Osteoblast (primary cell): Measurements from ENCODE around the gene SPHKAP. TPM values are rescaled to one million over a fixed set of nuclear protein-coding genes. Genes with fewer than 3 reads are reported as not detected.

Experiments
- DNase-seq: peaks from one replicate; pipeline ENCODE4 v3.0.0; 2011; ENCODE audit warnings: low spot score, mixed read lengths; ENCODE audit not compliant: insufficient read length; ENCODE audit errors: missing footprints
- H2AFZ ChIP-seq: 2 replicates; pipeline ENCODE4 v1.6.0; 2011; ENCODE audit warnings: mild to moderate bottlenecking, low read length
- H3K27ac ChIP-seq: 2 replicates; pipeline ENCODE4 v1.5.1; 2011; ENCODE audit warnings: mild to moderate bottlenecking, low read depth, low read length, moderate library complexity
- H3K27me3 ChIP-seq: 2 replicates; pipeline ENCODE4 v1.6.0; 2012; ENCODE audit warnings: mild to moderate bottlenecking, control low read depth, inconsistent platforms, low read length, moderate library complexity; ENCODE audit not compliant: insufficient read depth
- H3K36me3 ChIP-seq: 2 replicates; pipeline ENCODE4 v1.5.1; 2011; ENCODE audit warnings: mild to moderate bottlenecking, low read length, control low read depth, moderate library complexity; ENCODE audit not compliant: insufficient read depth
- H3K4me1 ChIP-seq: 2 replicates; pipeline ENCODE4 v1.5.1; 2011; ENCODE audit warnings: mild to moderate bottlenecking, low read length, control low read depth, moderate library complexity; ENCODE audit not compliant: insufficient read depth
- H3K4me2 ChIP-seq: 2 replicates; pipeline ENCODE4 v1.6.0; 2011; ENCODE audit warnings: mild to moderate bottlenecking, low read length; ENCODE audit not compliant: insufficient read depth
- H3K4me3 ChIP-seq: fragments of 200-600 bp; sonication (generic); 3 replicates; pipeline ENCODE4 v1.5.1; 2012; ENCODE audit warnings: mild to moderate bottlenecking, low read length, inconsistent platforms; ENCODE audit not compliant: insufficient read depth
- H3K79me2 ChIP-seq: 2 replicates; pipeline ENCODE4 v1.6.0; 2012; ENCODE audit warnings: mild to moderate bottlenecking, low read length, control low read depth, inconsistent platforms; ENCODE audit not compliant: insufficient read depth
- H3K9me3 ChIP-seq: 2 replicates; pipeline ENCODE4 v1.5.1; 2011; ENCODE audit warnings: low read depth, low read length, control low read depth
- H4K20me1 ChIP-seq: 2 replicates; pipeline ENCODE4 v1.6.0; 2012; ENCODE audit warnings: mild to moderate bottlenecking, low read length, control low read depth; ENCODE audit not compliant: insufficient read depth
- total RNA-seq: library from RNA; depleted of rRNA; stranded (reverse); fragments of >200 nt; gene quantifications from 2 replicates; pipeline ENCODE4 v1.2.3, GENCODE V29; 2012
- TF ChIP-seq, protein P1 (sequence below): IDR thresholded peaks from 2 replicates; pipeline ENCODE4 v1.5.1; 2011; ENCODE audit warnings: mild to moderate bottlenecking, low read depth, low read length, moderate library complexity; ENCODE audit errors: extremely low read depth

The SPHKAP gene
- total RNA-seq, 1 donor: not detected

GRCh38 chr2:228056293-228057097 lies 125.0 kb downstream of the SPHKAP start:
- Histone ChIP-seq H3K4me1 (no peaks in the 10 kb centered on the region), H3K79me2 (no peaks in the 10 kb centered on the region), H3K27me3 (no peaks in the 10 kb centered on the region), H3K9me3 (no peaks in the 10 kb centered on the region), H3K27ac (no peak overlapping the region), H2AFZ (no peak overlapping the region), H3K4me3 (no peak overlapping the region), H3K36me3 (no peaks in the 10 kb centered on the region), H3K4me2 (no peak overlapping the region), H4K20me1 (no peaks in the 10 kb centered on the region)
- DNase-seq: no peak
- TF ChIP-seq, protein P1, sequence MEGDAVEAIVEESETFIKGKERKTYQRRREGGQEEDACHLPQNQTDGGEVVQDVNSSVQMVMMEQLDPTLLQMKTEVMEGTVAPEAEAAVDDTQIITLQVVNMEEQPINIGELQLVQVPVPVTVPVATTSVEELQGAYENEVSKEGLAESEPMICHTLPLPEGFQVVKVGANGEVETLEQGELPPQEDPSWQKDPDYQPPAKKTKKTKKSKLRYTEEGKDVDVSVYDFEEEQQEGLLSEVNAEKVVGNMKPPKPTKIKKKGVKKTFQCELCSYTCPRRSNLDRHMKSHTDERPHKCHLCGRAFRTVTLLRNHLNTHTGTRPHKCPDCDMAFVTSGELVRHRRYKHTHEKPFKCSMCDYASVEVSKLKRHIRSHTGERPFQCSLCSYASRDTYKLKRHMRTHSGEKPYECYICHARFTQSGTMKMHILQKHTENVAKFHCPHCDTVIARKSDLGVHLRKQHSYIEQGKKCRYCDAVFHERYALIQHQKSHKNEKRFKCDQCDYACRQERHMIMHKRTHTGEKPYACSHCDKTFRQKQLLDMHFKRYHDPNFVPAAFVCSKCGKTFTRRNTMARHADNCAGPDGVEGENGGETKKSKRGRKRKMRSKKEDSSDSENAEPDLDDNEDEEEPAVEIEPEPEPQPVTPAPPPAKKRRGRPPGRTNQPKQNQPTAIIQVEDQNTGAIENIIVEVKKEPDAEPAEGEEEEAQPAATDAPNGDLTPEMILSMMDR: no peak

DNA sequence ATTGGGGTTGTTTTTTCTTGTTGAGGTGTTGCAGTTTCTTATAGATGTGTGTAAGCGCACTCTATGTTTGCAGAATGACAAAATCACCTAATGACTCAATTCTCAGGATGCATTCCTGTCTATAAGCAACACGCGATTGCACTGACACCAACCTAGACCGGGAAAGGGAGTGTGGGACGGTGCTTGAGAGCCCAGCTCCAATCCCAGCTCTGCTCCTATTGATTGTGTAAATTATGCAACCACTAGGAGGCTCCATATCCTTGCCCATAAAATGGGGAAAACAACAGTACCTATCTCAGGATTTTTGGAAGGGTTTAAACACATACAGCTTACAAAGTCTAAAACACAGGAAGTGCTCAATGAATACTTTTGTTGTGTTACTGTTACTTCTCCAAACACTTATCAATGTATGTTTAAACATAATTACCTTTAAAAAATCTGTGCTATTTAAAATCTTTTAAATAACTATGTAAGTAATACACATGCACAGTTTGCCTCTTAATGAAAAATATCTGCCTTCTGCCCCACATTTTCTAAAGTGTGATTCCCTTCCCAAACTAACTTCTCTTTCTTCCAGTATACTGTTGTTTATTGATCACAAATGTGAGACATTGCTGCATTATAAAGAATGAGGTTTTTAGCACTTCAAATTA lies 132.5 kb downstream of the SPHKAP start:
- H3K9me3 ChIP-seq: no peaks in the 10 kb centered on the region
- no peak overlapping the region for H3K4me3 ChIP-seq
- H3K27ac ChIP-seq: no peak overlapping the region
- H4K20me1 ChIP-seq: no peaks in the 10 kb centered on the region
- no peaks in the 10 kb centered on the region for H3K4me1 ChIP-seq
- no peak overlapping the region for H3K4me2 ChIP-seq
- H2AFZ ChIP-seq: no peak overlapping the region
- no peaks in the 10 kb centered on the region for H3K27me3 ChIP-seq
- peak; percentile 31 for DNase-seq
- H3K36me3 ChIP-seq: no peaks in the 10 kb centered on the region
- TF ChIP-seq, protein P1: peak; percentile 59
- no peaks in the 10 kb centered on the region for H3K79me2 ChIP-seq

DNA sequence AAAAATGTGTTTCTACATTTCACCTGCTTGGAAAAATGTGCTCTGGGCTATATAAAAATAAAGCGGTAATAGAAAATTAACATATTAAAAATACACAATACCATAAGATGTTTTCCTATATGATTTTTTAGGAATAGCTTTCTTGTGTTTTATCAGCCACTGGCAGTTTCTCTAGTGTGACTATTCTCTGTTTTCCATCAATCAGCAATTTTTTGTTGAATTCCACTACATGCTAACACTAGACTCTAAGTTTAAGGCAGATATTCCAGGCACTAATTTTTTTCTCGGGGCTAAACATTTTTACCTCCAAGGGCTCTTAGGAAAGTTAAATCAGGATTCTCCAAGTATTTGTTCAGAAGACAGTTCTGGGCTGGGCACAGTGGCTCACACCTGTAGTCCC lies 140.5 kb downstream of the SPHKAP start:
- H2AFZ ChIP-seq: no peak overlapping the region
- H3K9me3 ChIP-seq: no peaks in the 10 kb centered on the region
- DNase-seq: no peak
- H3K4me3 ChIP-seq: no peak overlapping the region
- H3K79me2 ChIP-seq: no peaks in the 10 kb centered on the region
- H3K27ac ChIP-seq: no peak overlapping the region
- H4K20me1 ChIP-seq: no peaks in the 10 kb centered on the region
- TF ChIP-seq, protein P1: no peak
- H3K4me2 ChIP-seq: no peak overlapping the region
- H3K36me3 ChIP-seq: no peaks in the 10 kb centered on the region
- H3K4me1 ChIP-seq: no peaks in the 10 kb centered on the region
- no peaks in the 10 kb centered on the region for H3K27me3 ChIP-seq

DNA sequence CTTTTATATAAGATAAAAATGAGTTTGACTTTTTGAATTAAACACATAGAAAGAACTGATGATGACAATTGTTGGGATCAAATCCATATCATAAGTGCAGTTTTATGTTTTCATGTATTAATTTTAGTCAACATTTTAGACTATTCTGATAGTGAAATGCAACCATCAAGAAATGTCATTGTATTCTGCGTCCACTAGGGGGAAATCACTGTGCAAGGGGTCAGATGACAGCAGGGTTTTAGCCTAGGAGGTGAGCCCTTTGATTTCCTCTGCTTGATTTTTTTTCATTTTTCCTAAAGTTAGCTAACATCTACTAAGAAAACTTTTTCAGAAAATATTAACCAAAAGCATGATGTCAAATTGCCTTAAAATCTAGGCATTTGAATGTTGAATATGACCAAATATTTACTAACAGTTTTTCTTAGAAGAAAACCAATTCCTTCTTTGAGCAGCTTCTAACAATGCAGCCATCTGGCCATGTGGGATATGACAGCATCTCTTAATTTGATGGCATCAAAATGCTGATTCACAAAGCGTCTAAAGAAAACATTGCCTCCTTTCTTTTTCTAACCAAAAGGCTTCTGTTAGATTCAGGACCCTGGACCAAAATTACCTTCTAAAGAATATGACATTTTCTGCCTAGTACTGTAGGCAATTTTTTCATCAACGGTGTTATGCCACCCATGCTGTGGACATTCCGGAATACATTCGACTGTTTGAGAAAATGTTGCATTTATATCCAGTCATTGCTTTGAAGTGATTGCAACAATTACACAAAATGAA lies 141.5 kb downstream of the SPHKAP start:
- no peaks in the 10 kb centered on the region for H3K27me3 ChIP-seq
- no peaks in the 10 kb centered on the region for H3K4me1 ChIP-seq
- H3K36me3 ChIP-seq: no peaks in the 10 kb centered on the region
- H3K4me2 ChIP-seq: no peak overlapping the region
- DNase-seq: peak; percentile 2
- no peaks in the 10 kb centered on the region for H4K20me1 ChIP-seq
- TF ChIP-seq, protein P1: peak; percentile 57
- H3K4me3 ChIP-seq: no peak overlapping the region
- H2AFZ ChIP-seq: no peak overlapping the region
- H3K79me2 ChIP-seq: no peaks in the 10 kb centered on the region
- H3K9me3 ChIP-seq: no peaks in the 10 kb centered on the region
- no peak overlapping the region for H3K27ac ChIP-seq
